ENCODE measurements around the gene AFF3. TPM values are rescaled to one million over a fixed set of nuclear protein-coding genes. Genes with fewer than 3 reads are reported as not detected.
A peak's percentile ranks its signal among the peaks of the same experiment; 100 is the strongest.

AFF3 gene
- total RNA-seq, 1 experiment from 2014 or later, result 0.42 TPM

DNA sequence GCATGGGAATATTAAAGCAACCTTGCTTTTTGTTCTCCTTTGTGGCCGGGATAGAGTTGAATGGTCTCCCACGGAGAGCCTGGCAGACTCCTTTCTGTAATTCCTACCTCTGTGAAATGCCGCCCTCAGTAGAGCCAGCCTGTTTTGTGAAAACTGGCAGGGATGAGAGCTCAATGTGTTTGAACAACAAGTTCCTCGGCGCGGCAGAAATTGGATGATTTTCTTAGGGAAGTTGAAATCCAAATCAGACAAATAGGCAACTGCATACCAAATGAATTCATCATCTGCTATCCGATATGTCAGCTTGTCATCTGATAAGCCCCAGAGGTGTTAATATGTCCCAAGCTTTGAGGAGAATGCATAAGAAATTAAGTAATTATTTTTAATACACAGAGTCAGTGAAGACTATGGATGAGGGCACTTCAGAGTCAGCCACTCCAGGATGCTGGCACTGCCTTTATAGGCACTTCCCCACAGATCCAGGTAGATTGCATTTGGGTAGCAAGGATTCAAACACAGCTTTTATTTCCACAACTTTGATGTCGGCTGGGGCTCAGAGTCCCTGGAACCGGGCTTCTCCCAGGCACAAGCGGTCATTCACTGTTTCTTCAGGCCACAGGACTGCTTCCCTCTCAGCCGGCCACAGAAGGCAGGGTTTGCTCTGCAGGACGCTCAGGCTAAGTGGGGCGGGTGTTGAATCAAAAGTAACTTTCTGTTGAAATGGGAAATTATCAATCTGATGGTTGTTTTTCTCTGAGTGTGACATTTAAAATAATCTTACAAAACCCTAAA lies 569.8 kb downstream of the AFF3 start:
- H3K4me3 Mint-ChIP-seq (ENCODE audit: unreplicated experiment), result no peak overlapping the region
- no TSS peak for BruUV-seq (replicated peaks)
- intact Hi-C loops (cut with micrococcal nuclease), result no loop called here
- peak; percentile 3 for DNase-seq (ENCODE audit: unreplicated experiment)
- no peaks in the 10 kb centered on the region for H3K4me1 Mint-ChIP-seq (ENCODE audit: insufficient read depth, unreplicated experiment)
- H3K27me3 Mint-ChIP-seq (ENCODE audit: insufficient read depth, unreplicated experiment), result no peaks in the 10 kb centered on the region
- TF ChIP-seq, protein P1, sequence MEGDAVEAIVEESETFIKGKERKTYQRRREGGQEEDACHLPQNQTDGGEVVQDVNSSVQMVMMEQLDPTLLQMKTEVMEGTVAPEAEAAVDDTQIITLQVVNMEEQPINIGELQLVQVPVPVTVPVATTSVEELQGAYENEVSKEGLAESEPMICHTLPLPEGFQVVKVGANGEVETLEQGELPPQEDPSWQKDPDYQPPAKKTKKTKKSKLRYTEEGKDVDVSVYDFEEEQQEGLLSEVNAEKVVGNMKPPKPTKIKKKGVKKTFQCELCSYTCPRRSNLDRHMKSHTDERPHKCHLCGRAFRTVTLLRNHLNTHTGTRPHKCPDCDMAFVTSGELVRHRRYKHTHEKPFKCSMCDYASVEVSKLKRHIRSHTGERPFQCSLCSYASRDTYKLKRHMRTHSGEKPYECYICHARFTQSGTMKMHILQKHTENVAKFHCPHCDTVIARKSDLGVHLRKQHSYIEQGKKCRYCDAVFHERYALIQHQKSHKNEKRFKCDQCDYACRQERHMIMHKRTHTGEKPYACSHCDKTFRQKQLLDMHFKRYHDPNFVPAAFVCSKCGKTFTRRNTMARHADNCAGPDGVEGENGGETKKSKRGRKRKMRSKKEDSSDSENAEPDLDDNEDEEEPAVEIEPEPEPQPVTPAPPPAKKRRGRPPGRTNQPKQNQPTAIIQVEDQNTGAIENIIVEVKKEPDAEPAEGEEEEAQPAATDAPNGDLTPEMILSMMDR (IDR thresholded peaks at IDR 0.05; ENCODE audit: unreplicated experiment), result no peak
- H3K9me3 Mint-ChIP-seq (ENCODE audit: unreplicated experiment), result no peaks in the 10 kb centered on the region
- H3K36me3 Mint-ChIP-seq (ENCODE audit: insufficient read depth, unreplicated experiment), result no peaks in the 10 kb centered on the region
- ChIA-PET POLR2A (interaction anchor here (0.6 kb wide), 1 partner anchor 238 kb away, joined by 3 read pairs; no protein-coding TSS in a partner anchor), CTCF (interaction anchor here (0.6 to 1.0 kb wide), 4 partner anchors 17 to 690 kb away, joined by 3 to 5 read pairs (median 3); no protein-coding TSS in a partner anchor)
- H3K27ac Mint-ChIP-seq (ENCODE audit: low read depth, unreplicated experiment), result no peak overlapping the region

DNA sequence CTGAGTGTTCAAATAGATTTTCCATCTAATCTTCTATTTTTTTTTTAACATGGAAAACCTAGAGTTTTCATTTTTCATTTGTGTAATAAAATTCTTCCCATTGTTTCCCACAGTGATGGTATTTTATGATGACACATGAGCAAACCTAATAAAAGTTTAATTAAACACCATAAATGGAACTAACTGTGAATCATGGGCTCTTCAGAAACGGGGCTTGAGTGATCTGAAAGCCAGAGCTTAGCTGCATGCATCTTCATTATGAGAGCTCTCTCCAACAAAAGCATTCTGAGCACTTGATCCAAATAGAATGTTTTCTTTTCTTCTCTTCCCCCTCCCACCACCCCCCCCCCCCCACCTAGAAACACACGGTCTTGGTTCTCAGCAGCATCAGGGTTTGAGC lies 570.4 kb downstream of the AFF3 start:
- no TSS peak for BruUV-seq (replicated peaks)
- TF ChIP-seq, protein P1 (IDR thresholded peaks at IDR 0.05; ENCODE audit: unreplicated experiment), result no peak
- H3K4me1 Mint-ChIP-seq (ENCODE audit: insufficient read depth, unreplicated experiment), result no peaks in the 10 kb centered on the region
- no peak for DNase-seq (ENCODE audit: unreplicated experiment)
- H3K4me3 Mint-ChIP-seq (ENCODE audit: unreplicated experiment), result no peak overlapping the region
- CTCF ChIA-PET, result interaction anchor here (0.7 to 1.0 kb wide), 3 partner anchors 16 to 691 kb away, joined by 3 to 5 read pairs (median 3); no protein-coding TSS in a partner anchor
- H3K27me3 Mint-ChIP-seq (ENCODE audit: insufficient read depth, unreplicated experiment), result no peaks in the 10 kb centered on the region
- POLR2A ChIA-PET, result no interaction called here
- intact Hi-C loops (cut with micrococcal nuclease), result no loop called here
- H3K27ac Mint-ChIP-seq (ENCODE audit: low read depth, unreplicated experiment), result no peak overlapping the region
- no peaks in the 10 kb centered on the region for H3K36me3 Mint-ChIP-seq (ENCODE audit: insufficient read depth, unreplicated experiment)
- no peaks in the 10 kb centered on the region for H3K9me3 Mint-ChIP-seq (ENCODE audit: unreplicated experiment)

DNA sequence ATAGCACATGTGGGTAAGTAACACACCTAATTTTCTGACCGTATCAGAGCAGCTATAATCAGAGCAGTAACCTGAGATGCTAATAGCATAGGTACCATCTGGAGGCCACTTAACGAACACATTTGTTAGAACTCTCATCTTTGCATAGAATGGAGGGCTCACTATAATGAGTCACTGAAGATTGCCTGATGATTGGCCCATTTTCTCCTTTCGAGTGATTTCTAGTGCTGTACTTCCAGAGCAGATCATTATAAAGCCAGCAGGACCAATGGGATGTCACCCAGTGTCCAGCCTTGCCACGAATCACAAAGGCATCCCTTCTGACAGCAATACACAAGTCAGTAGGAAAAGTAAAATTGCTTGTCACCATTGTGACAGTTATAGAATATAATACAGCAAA lies 570.9 kb downstream of the AFF3 start:
- Mint-ChIP-seq H3K9me3 (ENCODE audit: unreplicated experiment) (no peaks in the 10 kb centered on the region), H3K27ac (ENCODE audit: low read depth, unreplicated experiment) (no peak overlapping the region), H3K36me3 (ENCODE audit: insufficient read depth, unreplicated experiment) (no peaks in the 10 kb centered on the region), H3K27me3 (ENCODE audit: insufficient read depth, unreplicated experiment) (no peaks in the 10 kb centered on the region), H3K4me3 (ENCODE audit: unreplicated experiment) (no peak overlapping the region), H3K4me1 (ENCODE audit: insufficient read depth, unreplicated experiment) (no peaks in the 10 kb centered on the region)
- intact Hi-C loops (cut with micrococcal nuclease), result no loop called here
- no peak for DNase-seq (ENCODE audit: unreplicated experiment)
- ChIA-PET POLR2A (no interaction called here), CTCF (interaction anchor here (1.0 to 1.3 kb wide), 2 partner anchors 12 to 691 kb away, joined by 5 to 7 read pairs; no protein-coding TSS in a partner anchor)
- BruUV-seq (replicated peaks), result no TSS peak
- TF ChIP-seq, protein P1 (IDR thresholded peaks at IDR 0.05; ENCODE audit: unreplicated experiment), result no peak

DNA sequence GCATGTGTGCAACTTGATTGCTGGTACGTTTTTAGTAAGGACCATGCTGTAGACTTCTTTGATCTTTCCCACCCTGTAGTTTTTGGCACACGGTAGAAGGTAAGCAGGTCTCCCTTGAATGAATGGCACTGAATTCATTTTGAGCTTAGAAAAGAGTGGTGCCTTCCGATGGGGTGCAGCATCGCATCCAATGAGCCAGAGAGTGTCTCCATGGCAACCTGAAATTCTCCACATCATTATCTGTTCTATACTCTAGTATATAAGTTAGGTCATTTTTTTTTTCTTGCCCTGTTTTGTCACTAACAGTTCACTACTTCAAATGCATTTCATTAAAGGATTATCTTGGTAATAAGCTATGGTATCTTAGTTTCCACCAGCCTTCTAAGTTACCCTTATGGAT lies 571.4 kb downstream of the AFF3 start:
- Mint-ChIP-seq H3K9me3 (ENCODE audit: unreplicated experiment) (no peaks in the 10 kb centered on the region), H3K36me3 (ENCODE audit: insufficient read depth, unreplicated experiment) (no peaks in the 10 kb centered on the region), H3K4me3 (ENCODE audit: unreplicated experiment) (no peak overlapping the region), H3K27ac (ENCODE audit: low read depth, unreplicated experiment) (no peak overlapping the region), H3K27me3 (ENCODE audit: insufficient read depth, unreplicated experiment) (no peaks in the 10 kb centered on the region), H3K4me1 (ENCODE audit: insufficient read depth, unreplicated experiment) (no peaks in the 10 kb centered on the region)
- intact Hi-C loops (cut with micrococcal nuclease), result no loop called here
- no TSS peak for BruUV-seq (replicated peaks)
- ChIA-PET POLR2A (no interaction called here), CTCF (interaction anchor here (0.6 to 1.3 kb wide), 2 partner anchors 12 to 671 kb away, joined by 3 to 7 read pairs; no protein-coding TSS in a partner anchor)
- no peak for DNase-seq (ENCODE audit: unreplicated experiment)
- TF ChIP-seq, protein P1 (IDR thresholded peaks at IDR 0.05; ENCODE audit: unreplicated experiment), result no peak
